Measurements from ENCODE around the gene LRRFIP1.

- TF ChIP-seq CTCF (optimal IDR thresholded peaks at IDR 0.05 in 1 of 3, IDR thresholded peaks at IDR 0.05 in 1 of 3, conservative IDR thresholded peaks at IDR 0.05 in 1 of 3; ENCODE audit: extremely low read depth in 1 of 3, insufficient read depth in 2 of 3, low read length in 3 of 3): no peak
- no peak for TF ChIP-seq EZH2 (IDR thresholded peaks at IDR 0.05; ENCODE audit: low read length)
These were observed 64.7 kb downstream of the LRRFIP1 start for GRCh38 chr2:237691908-237692600.
